Loucy (cell line): ENCODE results near the gene DHRSX.
"Not testable (repeated sequence)": the region's sequence is repeated elsewhere in the genome, so short reads cannot be mapped to it uniquely, and the experiment has no call there.

Source experiments
- H2AFZ ChIP-seq: fragments of 200-600 bp; sonication (generic); 2 replicates; pipeline ENCODE4 v1.6.0; 2016; ENCODE audit warnings: antibody characterized with exemption, mild to moderate bottlenecking, low read length, moderate library complexity
- H3F3A ChIP-seq: fragments of 200-600 bp; 2 replicates; pipeline ENCODE4 v1.6.0; 2016; ENCODE audit warnings: antibody characterized with exemption, low read depth, mild to moderate bottlenecking
- H3K27me3 ChIP-seq: fragments of 200-600 bp; sonication (generic); 2 replicates; pipeline ENCODE4 v1.6.1; 2014; ENCODE audit warnings: low read length, mild to moderate bottlenecking; ENCODE audit not compliant: insufficient read depth, poor library complexity, severe bottlenecking
- H3K36me3 ChIP-seq: fragments of 200-600 bp; sonication (generic); 2 replicates; pipeline ENCODE4 v1.6.1; 2016; ENCODE audit warnings: low read length; ENCODE audit not compliant: insufficient read depth
- H3K4me1 ChIP-seq: fragments of 200-600 bp; sonication (generic); 2 replicates; pipeline ENCODE4 v1.5.1; 2014; ENCODE audit warnings: low read length, mild to moderate bottlenecking; ENCODE audit not compliant: insufficient read depth, poor library complexity, severe bottlenecking
- H3K4me2 ChIP-seq: fragments of 200-600 bp; sonication (generic); 2 replicates; pipeline ENCODE4 v1.6.0; 2014; ENCODE audit warnings: antibody characterized with exemption, low read length, low read depth, mild to moderate bottlenecking; ENCODE audit not compliant: poor library complexity, severe bottlenecking
- H3K4me3 ChIP-seq: fragments of 200-600 bp; sonication (generic); 2 replicates; pipeline ENCODE4 v1.5.1; 2014; ENCODE audit warnings: low read length, mild to moderate bottlenecking, mixed read lengths; ENCODE audit not compliant: poor library complexity, severe bottlenecking
- H3K79me2 ChIP-seq: fragments of 200-600 bp; sonication (generic); 2 replicates; pipeline ENCODE4 v1.6.1; 2014; ENCODE audit warnings: low read length; ENCODE audit not compliant: insufficient read depth
- H3K9ac ChIP-seq: fragments of 200-600 bp; sonication (generic); 2 replicates; pipeline ENCODE4 v1.6.0; 2014; ENCODE audit warnings: mild to moderate bottlenecking, low read depth, low read length, moderate library complexity; ENCODE audit not compliant: poor library complexity, severe bottlenecking
- H3K9me2 ChIP-seq: fragments of 200-600 bp; sonication (generic); replicated peaks from 2 replicates; pipeline ENCODE4 v1.6.1; 2016; ENCODE audit warnings: low read depth, low read length, mixed read lengths
- H3K9me3 ChIP-seq: fragments of 200-600 bp; sonication (generic); 2 replicates; pipeline ENCODE4 v1.6.1; 2014; ENCODE audit warnings: mild to moderate bottlenecking, antibody characterized with exemption, low read length, low read depth; ENCODE audit not compliant: insufficient read depth
- H4K20me1 ChIP-seq: fragments of 200-600 bp; sonication (generic); 2 replicates; pipeline ENCODE4 v1.6.0; 2014; ENCODE audit warnings: antibody characterized with exemption, low read length, mild to moderate bottlenecking; ENCODE audit not compliant: insufficient read depth, poor library complexity, severe bottlenecking
- CTCF ChIP-seq: fragments of 200-600 bp; sonication (generic); conservative IDR thresholded peaks from 2 replicates; pipeline ENCODE4 v1.5.1; 2014; ENCODE audit warnings: mild to moderate bottlenecking, antibody characterized with exemption, low read length
- EZH2phosphoT487 ChIP-seq: fragments of 200-600 bp; IDR thresholded peaks from 2 replicates; pipeline ENCODE4 v1.6.1; 2018; ENCODE audit warnings: antibody characterized with exemption, mild to moderate bottlenecking, moderate library complexity, borderline replicate concordance

DHRSX gene

DNA sequence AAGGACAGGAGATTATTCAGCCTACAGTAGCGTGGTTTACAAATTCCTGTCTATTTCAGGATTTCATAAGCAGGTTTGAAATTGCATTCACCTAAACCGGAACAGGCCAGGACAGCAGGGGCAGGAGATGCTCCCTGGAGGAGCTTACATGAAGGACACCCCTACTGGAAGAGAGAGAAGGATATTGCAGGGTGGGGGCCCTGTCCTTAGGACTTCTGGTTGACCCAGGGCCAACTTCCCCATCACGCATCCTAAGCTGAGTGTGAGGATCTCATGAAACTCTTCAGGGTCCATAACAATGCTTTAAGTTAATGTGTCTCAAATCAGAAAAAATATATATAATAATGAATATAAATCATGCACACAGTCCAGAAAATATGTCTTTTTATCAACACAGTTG, 6.4 kb upstream of the DHRSX start:
- Histone ChIP-seq H3K4me1 (no peaks in the 10 kb centered on the region), H3K36me3 (no peaks in the 10 kb centered on the region), H3K9me3 (no peaks in the 10 kb centered on the region), H3K4me3 (no peak overlapping the region), H2AFZ (no peak overlapping the region), H3K4me2 (no peak overlapping the region), H3F3A (no peaks in the 10 kb centered on the region), H3K27me3 (no peaks in the 10 kb centered on the region), H3K9ac (no peak overlapping the region), H3K9me2 (no peaks in the 10 kb centered on the region), H4K20me1 (no peaks in the 10 kb centered on the region), H3K79me2 (no peaks in the 10 kb centered on the region)
- TF ChIP-seq EZH2phosphoT487 = no peak

GRCh38 chrX:2505341-2505740, 4.6 kb upstream of the DHRSX start:
- H4K20me1 ChIP-seq, H3K4me3 ChIP-seq, H3K4me1 ChIP-seq, H2AFZ ChIP-seq, H3K9ac ChIP-seq, H3K9me3 ChIP-seq, H3K9me2 ChIP-seq, H3K27me3 ChIP-seq, H3K36me3 ChIP-seq, H3F3A ChIP-seq, H3K4me2 ChIP-seq, H3K79me2 ChIP-seq: not testable (repeated sequence)

DNA sequence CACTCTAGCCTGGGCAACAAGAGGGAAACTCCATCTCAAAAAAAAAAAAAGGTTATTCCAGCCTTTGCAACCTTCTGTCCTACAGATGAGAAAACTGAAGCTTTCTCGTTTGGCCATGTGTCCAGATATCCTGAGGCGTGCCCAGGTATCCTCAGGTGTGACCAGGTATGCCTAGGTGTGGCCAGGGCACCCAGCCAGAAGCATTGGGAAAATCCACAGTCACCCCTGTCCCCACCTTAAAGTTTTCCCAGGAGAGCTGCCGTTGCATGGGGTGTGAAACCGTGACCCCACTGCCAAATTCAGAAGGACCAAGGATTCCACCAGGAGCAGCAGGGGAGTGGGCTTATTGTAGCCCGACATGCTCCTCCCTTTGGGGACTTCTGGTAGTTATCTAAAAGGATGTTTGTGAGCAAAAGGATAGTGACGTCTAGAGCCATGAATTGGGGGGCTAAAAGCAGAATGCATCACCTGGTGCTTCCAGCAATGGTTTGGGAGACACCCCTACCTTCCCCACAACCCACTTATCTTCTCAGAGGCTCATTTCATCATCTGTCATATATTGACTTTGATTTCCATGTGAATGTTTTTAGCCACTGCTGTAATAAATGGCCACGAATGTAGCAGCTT, 4.0 kb upstream of the DHRSX start:
- peaks cover 6% of the 10 kb centered on the region for H3K79me2 ChIP-seq
- no peaks in the 10 kb centered on the region for H3K9me2 ChIP-seq
- no peak overlapping the region for H2AFZ ChIP-seq
- H3K4me2 ChIP-seq = no peak overlapping the region
- no peaks in the 10 kb centered on the region for H3K36me3 ChIP-seq
- no peak overlapping the region for H3K4me3 ChIP-seq
- H3K27me3 ChIP-seq = no peaks in the 10 kb centered on the region
- no peaks in the 10 kb centered on the region for H3K4me1 ChIP-seq
- H3F3A ChIP-seq = no peaks in the 10 kb centered on the region
- H3K9me3 ChIP-seq = no peaks in the 10 kb centered on the region
- TF ChIP-seq CTCF = no peak
- no peak for TF ChIP-seq EZH2phosphoT487
- H4K20me1 ChIP-seq = peaks cover 2% of the 10 kb centered on the region
- H3K9ac ChIP-seq = no peak overlapping the region

DNA sequence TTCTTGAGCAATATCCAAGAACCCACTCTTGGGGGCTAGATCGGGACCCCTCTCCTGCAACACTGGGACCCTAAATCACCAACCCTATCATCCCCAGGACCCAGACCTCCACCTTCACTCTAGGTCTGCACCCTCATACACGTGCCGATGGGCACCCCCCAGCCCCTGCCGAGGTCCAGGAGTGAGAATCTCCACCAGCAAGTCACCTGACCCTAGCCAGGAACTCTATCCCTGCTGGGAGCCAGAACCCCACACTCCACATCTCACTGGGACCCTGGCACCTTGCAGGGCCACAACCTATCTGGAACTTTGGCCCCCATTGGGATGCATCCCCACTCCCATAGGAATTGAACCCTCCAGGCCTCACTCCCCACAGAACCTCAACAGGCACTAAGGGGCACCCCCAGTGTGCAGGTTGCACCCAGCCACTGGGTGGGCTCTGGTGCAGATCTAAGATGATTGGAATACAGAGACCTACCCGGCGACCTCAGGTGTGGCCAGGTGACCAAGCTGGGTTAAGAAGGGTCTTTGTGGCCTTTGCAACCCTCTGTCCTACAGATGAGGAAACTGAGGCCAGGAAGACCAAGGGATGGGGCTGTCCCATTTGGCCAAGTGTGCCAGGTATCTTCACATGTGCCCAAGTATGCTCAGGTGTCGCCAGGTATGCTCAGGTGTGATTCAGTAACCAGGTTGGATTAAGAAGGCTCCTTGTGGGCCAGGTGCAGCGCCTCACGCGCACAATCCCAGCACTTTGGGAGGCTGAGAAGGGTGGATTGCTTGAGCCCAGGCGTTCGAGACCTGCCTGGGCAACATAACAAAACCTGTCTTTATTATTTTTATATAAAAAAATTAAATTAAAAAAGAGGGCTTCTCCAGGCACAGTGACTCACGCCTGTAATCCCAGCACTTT, 3.1 kb upstream of the DHRSX start:
- no peaks in the 10 kb centered on the region for H3K9me3 ChIP-seq

More for the DNA sequence above, 3.1 kb upstream of the DHRSX start:
- Histone ChIP-seq H3K9me2 (no peaks in the 10 kb centered on the region), H3K79me2 (peaks cover 16% of the 10 kb centered on the region), H3K27me3 (no peaks in the 10 kb centered on the region), H4K20me1 (peaks cover 5% of the 10 kb centered on the region), H3K36me3 (no peaks in the 10 kb centered on the region), H3F3A (no peaks in the 10 kb centered on the region), H3K4me1 (peaks cover 10% of the 10 kb centered on the region), H3K9ac (no peak overlapping the region), H2AFZ (no peak overlapping the region), H3K4me2 (no peak overlapping the region), H3K4me3 (no peak overlapping the region)
- TF ChIP-seq EZH2phosphoT487 (no peak), CTCF (no peak)
